RWPE2 (cell line): Measurements from ENCODE around the gene HIVEP3.

Source experiments
- ATAC-seq: fragments of 200-7000 bp; cut with Tn5 transposase; 3 replicates; pipeline ENCODE4 v1.9.1; 2021; ENCODE audit warnings: low read depth
- DNase-seq: peaks from one replicate; pipeline ENCODE4 v3.0.0-alpha.2; 2020; ENCODE audit warnings: low spot score
- H3K27ac ChIP-seq: fragments of 450-650 bp; 2 replicates; pipeline ENCODE4 v1.5.1; 2017; ENCODE audit warnings: mild to moderate bottlenecking; ENCODE audit not compliant: poor library complexity, severe bottlenecking
- H3K27me3 ChIP-seq: fragments of 250-450 bp; sonication (Bioruptor Pico); 2 replicates; pipeline ENCODE4 v1.5.1; 2021; ENCODE audit warnings: mild to moderate bottlenecking, moderate library complexity; ENCODE audit not compliant: insufficient read depth, poor library complexity, severe bottlenecking
- H3K36me3 ChIP-seq: fragments of 250-450 bp; sonication (Bioruptor Pico); 2 replicates; pipeline ENCODE4 v1.5.1; 2020; ENCODE audit warnings: low read depth, mild to moderate bottlenecking, moderate library complexity
- H3K4me1 ChIP-seq: fragments of 250-450 bp; sonication (Bioruptor Pico); 2 replicates; pipeline ENCODE4 v1.5.1; 2021; ENCODE audit warnings: mild to moderate bottlenecking, moderate library complexity; ENCODE audit not compliant: insufficient read depth, poor library complexity, severe bottlenecking
- H3K4me3 ChIP-seq: fragments of 250-450 bp; sonication (Bioruptor Pico); 2 replicates; pipeline ENCODE4 v1.5.1; 2021; ENCODE audit warnings: mild to moderate bottlenecking, moderate library complexity; ENCODE audit not compliant: severe bottlenecking
- H3K9me3 ChIP-seq: fragments of 250-450 bp; sonication (Bioruptor Pico); 2 replicates; pipeline ENCODE4 v1.5.1; 2021; ENCODE audit warnings: mild to moderate bottlenecking, moderate library complexity; ENCODE audit not compliant: severe bottlenecking
- CTCF ChIP-seq: fragments of 450-650 bp; IDR thresholded peaks from one replicate; pipeline ENCODE4 v1.5.1; 2017; ENCODE audit warnings: mild to moderate bottlenecking, moderate library complexity; ENCODE audit not compliant: poor library complexity, severe bottlenecking

Gene HIVEP3

GRCh38 chr1:41504114-41505035 is 414.3 kb downstream of the HIVEP3 start:
- Histone ChIP-seq H3K27ac (peak overlapping the region; percentile 41), H3K4me3 (no peak overlapping the region), H3K36me3 (no peaks in the 10 kb centered on the region), H3K4me1 (peaks cover 31% of the 10 kb centered on the region), H3K27me3 (no peaks in the 10 kb centered on the region), H3K9me3 (no peaks in the 10 kb centered on the region)
- TF ChIP-seq CTCF = no peak
- DNase-seq (no peak), ATAC-seq (peak; percentile 26)

GRCh38 chr1:41503538-41504113 is 415.1 kb downstream of the HIVEP3 start:
- DNase-seq (no peak), ATAC-seq (no peak)
- Histone ChIP-seq H3K4me3 (no peak overlapping the region), H3K27me3 (no peaks in the 10 kb centered on the region), H3K27ac (peak overlapping the region; percentile 41), H3K9me3 (no peaks in the 10 kb centered on the region), H3K36me3 (no peaks in the 10 kb centered on the region), H3K4me1 (peaks cover 39% of the 10 kb centered on the region)
- TF ChIP-seq CTCF = no peak

GRCh38 chr1:41502912-41503311 is 415.8 kb downstream of the HIVEP3 start:
- TF ChIP-seq CTCF = no peak
- no peak for ATAC-seq
- no peak overlapping the region for H3K4me3 ChIP-seq
- no peaks in the 10 kb centered on the region for H3K27me3 ChIP-seq
- H3K27ac ChIP-seq = peak overlapping the region; percentile 71
- no peaks in the 10 kb centered on the region for H3K9me3 ChIP-seq
- peaks cover 46% of the 10 kb centered on the region for H3K4me1 ChIP-seq
- no peaks in the 10 kb centered on the region for H3K36me3 ChIP-seq
- DNase-seq = no peak

GRCh38 chr1:41501581-41501980 is 417.1 kb downstream of the HIVEP3 start:
- H3K27ac ChIP-seq = peak overlapping the region; percentile 71
- H3K4me3 ChIP-seq = no peak overlapping the region
- H3K9me3 ChIP-seq = no peaks in the 10 kb centered on the region
- ATAC-seq (peak; percentile 79), DNase-seq (peak; percentile 96)
- no peaks in the 10 kb centered on the region for H3K36me3 ChIP-seq
- no peaks in the 10 kb centered on the region for H3K27me3 ChIP-seq
- H3K4me1 ChIP-seq = peaks cover 52% of the 10 kb centered on the region
- no peak for TF ChIP-seq CTCF
